Vagina (tissue), 2 donors: ENCODE measurements around the gene ITGAV. TPM values are rescaled to one million over a fixed set of nuclear protein-coding genes. Genes with fewer than 3 reads are reported as not detected.

ENCODE experiments used
- DNase-seq, 2 donors: peaks; one replicate each; pipeline ENCODE4 v3.0.0-alpha.2; 2017; ENCODE audit errors: extremely low spot score in 2 of 2
- H3K27ac ChIP-seq: fragments of 200-600 bp; sonication (generic); one replicate; pipeline ENCODE4 v1.5.1; 2019
- H3K27me3 ChIP-seq: fragments of 200-600 bp; sonication (generic); one replicate; pipeline ENCODE4 v1.5.1; 2019
- H3K36me3 ChIP-seq, 2 donors: fragments of 200-600 bp; sonication (generic); one replicate each; pipeline ENCODE4 v1.5.1; 2017 to 2019
- H3K4me1 ChIP-seq: fragments of 200-600 bp; sonication (generic); one replicate; pipeline ENCODE4 v1.5.1; 2019
- H3K4me3 ChIP-seq, 2 donors: fragments of 200-600 bp; sonication (generic); 1 replicate in 1 of 2; 2 replicates in 1 of 2; pipeline ENCODE4 v1.5.1; 2016 to 2019
- H3K9me3 ChIP-seq: fragments of 200-600 bp; sonication (generic); one replicate; pipeline ENCODE4 v1.5.1; 2019
- CTCF ChIP-seq, 3 experiments: fragments of 450-650 bp in 2 of 3; fragments of 200-600 bp in 1 of 3; sonication (generic) in 1 of 3; IDR thresholded peaks; one replicate each; pipeline ENCODE4 v1.5.1; 2017 to 2019; ENCODE audit warnings: antibody characterized with exemption in 3 of 3, mild to moderate bottlenecking in 2 of 3, moderate library complexity in 2 of 3
- POLR2A ChIP-seq, 2 donors: fragments of 450-650 bp; IDR thresholded peaks; one replicate each; pipeline ENCODE4 v1.6.1; 2017; ENCODE audit warnings: antibody characterized with exemption in 2 of 2, mild to moderate bottlenecking in 2 of 2, moderate library complexity in 2 of 2
- POLR2AphosphoS5 ChIP-seq, 2 donors: sonication (generic); formaldehyde crosslinking; IDR thresholded peaks; one replicate each; pipeline ENCODE4 v1.9.0; 2017; ENCODE audit warnings: antibody characterized with exemption in 2 of 2, mild to moderate bottlenecking in 2 of 2, low read depth in 1 of 2; ENCODE audit not compliant: insufficient read depth in 1 of 2
- intact Hi-C: fragments of 100-400 bp; cut with DNase I; formaldehyde crosslinking; loops from one replicate; pipeline ENCODE4 v1.15.1; 2023
- total RNA-seq: library from RNA; depleted of rRNA; stranded (reverse); fragments of >200 nt; gene quantifications from one replicate; pipeline ENCODE4 v1.2.3, GENCODE V29; 2016

Gene ITGAV
- total RNA-seq, 1 donor from 2014 or later, result 55.0 TPM

DNA sequence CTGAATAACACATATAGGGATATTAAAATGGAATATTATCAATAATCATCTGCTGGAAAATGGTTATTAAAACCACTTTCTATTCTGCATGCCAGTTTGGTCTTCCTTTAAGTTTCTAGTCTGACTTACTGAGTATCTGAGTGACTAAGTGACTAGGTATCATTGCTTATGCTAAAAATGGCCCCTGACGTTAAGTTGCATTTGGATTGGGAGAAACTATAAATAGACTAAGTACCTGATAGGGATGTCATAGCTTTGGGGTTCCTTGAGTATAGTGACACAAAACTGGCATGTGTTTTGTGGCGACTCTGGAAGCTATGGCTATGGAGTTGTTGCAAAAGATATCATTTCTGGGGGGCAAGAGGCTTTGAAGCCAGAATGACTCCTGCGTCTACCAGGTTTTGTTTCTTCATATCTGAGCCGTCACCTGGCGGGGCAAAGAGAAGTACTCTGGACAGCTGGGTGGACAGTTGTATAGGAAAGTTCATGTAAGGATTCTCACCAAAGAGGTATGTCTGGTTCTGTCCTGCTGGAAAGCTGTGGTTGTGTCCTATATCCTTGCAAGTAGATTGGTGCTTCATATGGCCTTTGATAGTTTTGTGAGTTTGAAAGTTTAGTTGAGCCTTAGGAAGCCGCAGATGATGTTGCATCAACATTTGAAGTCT is 17.9 kb downstream of the ITGAV start:
- TF ChIP-seq POLR2AphosphoS5 (IDR thresholded peaks at IDR 0.05; ENCODE audit: insufficient read depth in 1 of 2, low read depth in 1 of 2) (no peak), CTCF (IDR thresholded peaks at IDR 0.05) (no peak), POLR2A (IDR thresholded peaks at IDR 0.05) (no peak)
- DNase-seq, result no peak
- Histone ChIP-seq H3K4me3 (no peak overlapping the region), H3K9me3 (no peaks in the 10 kb centered on the region), H3K27me3 (no peaks in the 10 kb centered on the region), H3K4me1 (peaks cover 36% of the 10 kb centered on the region), H3K27ac (no peak overlapping the region), H3K36me3 (peaks cover 0 to 2% of the 10 kb centered on the region in 2 donors)
- intact Hi-C loops, result no loop called here

GRCh38 chr2:186610785-186611184 is 20.9 kb downstream of the ITGAV start:
- intact Hi-C loops, result no loop called here
- H3K27ac ChIP-seq, result no peak overlapping the region

DNA sequence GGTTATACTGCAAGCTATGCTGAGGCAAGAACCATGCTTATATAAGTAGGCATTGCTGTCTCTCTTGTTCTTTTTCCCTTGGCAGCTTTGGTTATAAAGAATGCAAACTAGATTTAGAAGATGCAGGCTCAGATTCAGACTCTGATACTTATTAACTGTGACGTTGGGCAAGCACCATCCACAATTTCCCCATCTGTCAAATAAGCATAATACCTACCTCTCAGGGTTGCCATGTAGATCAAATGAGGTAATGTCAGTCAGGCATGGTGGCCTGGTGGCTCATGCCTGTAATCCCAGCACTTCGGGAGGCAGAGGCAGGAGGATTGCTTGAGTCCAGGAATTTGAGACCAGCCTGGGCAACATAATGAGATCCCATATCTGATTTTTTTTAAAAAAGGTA is 21.7 kb downstream of the ITGAV start:
- intact Hi-C loops, result no loop called here
- no peak for DNase-seq
- Histone ChIP-seq H3K4me3 (no peak overlapping the region), H3K4me1 (peaks cover 16% of the 10 kb centered on the region), H3K27me3 (no peaks in the 10 kb centered on the region), H3K9me3 (no peaks in the 10 kb centered on the region), H3K36me3 (no peaks in the 10 kb centered on the region), H3K27ac (no peak overlapping the region)
- no peak for TF ChIP-seq CTCF (IDR thresholded peaks at IDR 0.05)
- no peak for TF ChIP-seq POLR2AphosphoS5 (IDR thresholded peaks at IDR 0.05; ENCODE audit: insufficient read depth in 1 of 2, low read depth in 1 of 2)
- no peak for TF ChIP-seq POLR2A (IDR thresholded peaks at IDR 0.05)

More at GRCh38 chr2:186610785-186611184, 20.9 kb downstream of the ITGAV start:
- H3K4me3 ChIP-seq, result no peak overlapping the region
- DNase-seq, result no peak
- TF ChIP-seq POLR2AphosphoS5 (IDR thresholded peaks at IDR 0.05; ENCODE audit: insufficient read depth in 1 of 2, low read depth in 1 of 2) (no peak), CTCF (IDR thresholded peaks at IDR 0.05) (no peak), POLR2A (IDR thresholded peaks at IDR 0.05) (no peak)
- H3K27me3 ChIP-seq, result no peaks in the 10 kb centered on the region
- H3K4me1 ChIP-seq, result peaks cover 16% of the 10 kb centered on the region
- H3K9me3 ChIP-seq, result no peaks in the 10 kb centered on the region
- H3K36me3 ChIP-seq, result no peaks in the 10 kb centered on the region

- intact Hi-C loops, result no loop called here
- Histone ChIP-seq H3K27ac (no peak overlapping the region), H3K9me3 (no peaks in the 10 kb centered on the region), H3K4me3 (no peak overlapping the region), H3K36me3 (no peaks in the 10 kb centered on the region), H3K4me1 (peaks cover 16% of the 10 kb centered on the region), H3K27me3 (no peaks in the 10 kb centered on the region)
- TF ChIP-seq POLR2A (IDR thresholded peaks at IDR 0.05), result no peak
- no peak for TF ChIP-seq POLR2AphosphoS5 (IDR thresholded peaks at IDR 0.05; ENCODE audit: insufficient read depth in 1 of 2, low read depth in 1 of 2)
- TF ChIP-seq CTCF (IDR thresholded peaks at IDR 0.05), result no peak
- no peak for DNase-seq
These were observed 22.2 kb downstream of the ITGAV start for GRCh38 chr2:186612026-186612425.
